ENCODE results near the gene AMOTL2. TPM values are rescaled to one million over a fixed set of nuclear protein-coding genes. Genes with fewer than 3 reads are reported as not detected.

Gene AMOTL2
- total and polyA plus RNA-seq, 2 experiments from 2014 or later, result 17.9 to 102 TPM

GRCh38 chr3:134319931-134320330, 54.3 kb downstream of the AMOTL2 start:
- Mint-ChIP-seq H3K4me1 (peaks cover 10% of the 10 kb centered on the region), H3K27me3 (ENCODE audit: insufficient read depth, low read depth, poor library complexity) (peaks cover 3% of the 10 kb centered on the region), H3K36me3 (ENCODE audit: low read depth) (no peaks in the 10 kb centered on the region; the same call in 2 of the 3 replicates), H3K4me3 (no peak overlapping the region), H3K27ac (no peak overlapping the region), H3K9me3 (no peaks in the 10 kb centered on the region; the same call in 2 of the 3 replicates)
- H3K9me2 ChIP-seq (ENCODE audit: insufficient read depth), result no peaks in the 10 kb centered on the region
- no peaks in the 10 kb centered on the region for H3K36me3 ChIP-seq (ENCODE audit: insufficient read depth)
- H3F3A ChIP-seq (replicated peaks; ENCODE audit: low read depth), result no peaks in the 10 kb centered on the region
- DNase-seq (ENCODE audit: low spot score) (no peak), ATAC-seq (no peak)
- H3K4me1 ChIP-seq (ENCODE audit: insufficient read depth), result peaks cover 7% of the 10 kb centered on the region; the same call in 1 of the 2 replicates
- no peak overlapping the region for H3K27ac ChIP-seq (ENCODE audit: low read depth)
- no peak for TF ChIP-seq ETS1 (IDR thresholded peaks at IDR 0.05)
- TF ChIP-seq POLR2AphosphoS5 (IDR thresholded peaks at IDR 0.05; ENCODE audit: low read depth), result no peak
- no peak for TF ChIP-seq ZNF114 (CRISPR knock-in tag; IDR thresholded peaks at IDR 0.05)
- no peak for TF ChIP-seq ZNF462 (CRISPR knock-in tag; IDR thresholded peaks at IDR 0.05)
- TF ChIP-seq CTCF (conservative IDR thresholded peaks at IDR 0.05; ENCODE audit: low read depth in 2 of 2), result no peak
- TF ChIP-seq EZH2 (IDR thresholded peaks at IDR 0.05; ENCODE audit: low read depth, unreplicated experiment), result no peak
- TF ChIP-seq EZH2phosphoT487 (IDR thresholded peaks at IDR 0.05; ENCODE audit: unreplicated experiment), result no peak
- no peak for TF ChIP-seq CREB1 (CRISPR knock-in tag; IDR thresholded peaks at IDR 0.05; ENCODE audit: low read depth)
- TF ChIP-seq NANOG (IDR thresholded peaks at IDR 0.05; ENCODE audit: borderline replicate concordance), result no peak
- TF ChIP-seq ZNF331 (CRISPR knock-in tag; IDR thresholded peaks at IDR 0.05; ENCODE audit: low read depth), result no peak
- no peak for TF ChIP-seq REST (IDR thresholded peaks at IDR 0.05; ENCODE audit: unreplicated experiment)
- no peak for TF ChIP-seq STAT1 (IDR thresholded peaks at IDR 0.05; ENCODE audit: unreplicated experiment)
- no peak for TF ChIP-seq JUNB (IDR thresholded peaks at IDR 0.05; ENCODE audit: unreplicated experiment)
- no peaks in the 10 kb centered on the region for H4K20me1 ChIP-seq (replicated peaks; ENCODE audit: insufficient read depth)
- no peak overlapping the region for H3K4me3 ChIP-seq
- H2AFZ ChIP-seq, result no peak overlapping the region
- H3K27me3 ChIP-seq (ENCODE audit: insufficient read depth), result peaks cover 2% of the 10 kb centered on the region
- no peaks in the 10 kb centered on the region for H3K79me2 ChIP-seq (replicated peaks; ENCODE audit: insufficient read depth)
- no peak overlapping the region for H3K4me2 ChIP-seq
